ENCODE measurements around the gene THSD4. TPM values are rescaled to one million over a fixed set of nuclear protein-coding genes. Genes with fewer than 3 reads are reported as not detected.

The THSD4 gene
- total RNA-seq, 2 experiments from 2014 or later = not detected

DNA sequence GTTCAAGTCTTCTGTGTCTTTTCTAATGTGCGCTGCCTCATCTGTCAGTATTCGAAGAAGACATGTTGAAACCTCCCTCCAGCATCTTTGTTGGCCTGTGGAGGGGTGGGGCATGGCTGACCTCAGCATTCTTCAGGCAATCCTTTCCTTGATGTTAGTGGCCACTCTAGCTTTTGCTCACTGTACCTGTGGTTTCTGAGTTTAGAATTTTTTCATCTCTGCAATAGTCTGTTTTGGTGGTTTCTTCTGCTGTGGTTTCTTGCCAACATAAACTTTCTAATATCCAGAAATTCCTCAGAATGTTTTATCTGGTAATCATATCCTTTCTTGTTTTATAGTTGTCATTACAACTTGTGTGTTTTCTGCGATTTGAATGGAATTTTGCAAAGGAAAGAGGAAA is 443.8 kb downstream of the THSD4 start:
- H3K36me3 Mint-ChIP-seq (ENCODE audit: low read depth) = no peaks in the 10 kb centered on the region
- H3K4me1 ChIP-seq (ENCODE audit: insufficient read depth, low read length) = no peaks in the 10 kb centered on the region
- H3K4me3 Mint-ChIP-seq = no peak overlapping the region
- no peak overlapping the region for H3K27ac ChIP-seq (ENCODE audit: low read depth in 1 of 2, low read length in 2 of 2)
- H3K27ac Mint-ChIP-seq = no peak overlapping the region
- TF ChIP-seq, protein P1, sequence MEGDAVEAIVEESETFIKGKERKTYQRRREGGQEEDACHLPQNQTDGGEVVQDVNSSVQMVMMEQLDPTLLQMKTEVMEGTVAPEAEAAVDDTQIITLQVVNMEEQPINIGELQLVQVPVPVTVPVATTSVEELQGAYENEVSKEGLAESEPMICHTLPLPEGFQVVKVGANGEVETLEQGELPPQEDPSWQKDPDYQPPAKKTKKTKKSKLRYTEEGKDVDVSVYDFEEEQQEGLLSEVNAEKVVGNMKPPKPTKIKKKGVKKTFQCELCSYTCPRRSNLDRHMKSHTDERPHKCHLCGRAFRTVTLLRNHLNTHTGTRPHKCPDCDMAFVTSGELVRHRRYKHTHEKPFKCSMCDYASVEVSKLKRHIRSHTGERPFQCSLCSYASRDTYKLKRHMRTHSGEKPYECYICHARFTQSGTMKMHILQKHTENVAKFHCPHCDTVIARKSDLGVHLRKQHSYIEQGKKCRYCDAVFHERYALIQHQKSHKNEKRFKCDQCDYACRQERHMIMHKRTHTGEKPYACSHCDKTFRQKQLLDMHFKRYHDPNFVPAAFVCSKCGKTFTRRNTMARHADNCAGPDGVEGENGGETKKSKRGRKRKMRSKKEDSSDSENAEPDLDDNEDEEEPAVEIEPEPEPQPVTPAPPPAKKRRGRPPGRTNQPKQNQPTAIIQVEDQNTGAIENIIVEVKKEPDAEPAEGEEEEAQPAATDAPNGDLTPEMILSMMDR (IDR thresholded peaks at IDR 0.05) = no peak
- POLR2A ChIA-PET = no interaction called here
- intact Hi-C loops (cut with DNase I, micrococcal nuclease) = no loop called here
- H3K27me3 ChIP-seq (ENCODE audit: control insufficient read depth in 1 of 2, insufficient read depth in 2 of 2, low read length in 2 of 2) = peaks cover 0 to 4% of the 10 kb centered on the region in 2 experiments
- no peak for ATAC-seq (ENCODE audit: poor library complexity)
- no peaks in the 10 kb centered on the region for H3K36me3 ChIP-seq (ENCODE audit: insufficient read depth, low read length)
- H3K4me3 ChIP-seq (ENCODE audit: low read length) = no peak overlapping the region
- H3K4me1 Mint-ChIP-seq (ENCODE audit: low read depth) = no peaks in the 10 kb centered on the region
- H3K27me3 Mint-ChIP-seq = peaks cover 40% of the 10 kb centered on the region
- H3K9me3 Mint-ChIP-seq = no peaks in the 10 kb centered on the region
- peaks cover 4% of the 10 kb centered on the region in 2 experiments for H3K9me3 ChIP-seq (ENCODE audit: control insufficient read depth in 1 of 2, insufficient read depth in 1 of 2, low read length in 2 of 2)
- CTCF ChIA-PET = no interaction called here
- no peak for DNase-seq

DNA sequence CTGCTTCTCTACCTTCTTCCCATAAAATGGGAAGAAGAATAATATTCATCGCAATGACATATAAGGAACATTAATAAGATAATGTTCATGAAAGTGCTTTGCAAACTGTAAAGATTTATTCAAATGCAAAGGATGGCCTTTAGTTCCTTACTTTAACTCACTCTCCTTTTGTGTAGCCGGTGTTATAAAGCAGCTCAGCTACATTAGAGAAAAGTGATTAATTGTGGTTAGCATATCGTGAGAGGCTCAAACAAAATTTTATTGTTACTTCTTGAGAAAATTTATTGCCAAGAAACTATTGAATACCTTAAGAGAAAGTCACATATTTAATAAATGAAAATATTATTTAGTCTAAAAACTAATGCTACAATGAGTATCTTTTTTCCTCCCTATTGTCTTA is 444.3 kb downstream of the THSD4 start:
- H3K4me1 ChIP-seq (ENCODE audit: insufficient read depth, low read length) = no peaks in the 10 kb centered on the region
- POLR2A ChIA-PET = no interaction called here
- no peak overlapping the region for H3K27ac Mint-ChIP-seq
- TF ChIP-seq, protein P1 (IDR thresholded peaks at IDR 0.05) = no peak
- no peaks in the 10 kb centered on the region for H3K4me1 Mint-ChIP-seq (ENCODE audit: low read depth)
- no peak overlapping the region for H3K4me3 ChIP-seq (ENCODE audit: low read length)
- CTCF ChIA-PET = no interaction called here
- ATAC-seq (ENCODE audit: poor library complexity) = no peak
- no peak overlapping the region for H3K4me3 Mint-ChIP-seq
- H3K9me3 ChIP-seq (ENCODE audit: control insufficient read depth in 1 of 2, insufficient read depth in 1 of 2, low read length in 2 of 2) = peaks cover 4% of the 10 kb centered on the region in 2 experiments
- H3K36me3 Mint-ChIP-seq (ENCODE audit: low read depth) = no peaks in the 10 kb centered on the region
- peaks cover 43% of the 10 kb centered on the region for H3K27me3 Mint-ChIP-seq
- DNase-seq = no peak
- H3K9me3 Mint-ChIP-seq = no peaks in the 10 kb centered on the region
- no peak overlapping the region for H3K27ac ChIP-seq (ENCODE audit: low read depth in 1 of 2, low read length in 2 of 2)
- intact Hi-C loops (cut with DNase I, micrococcal nuclease) = no loop called here
- peaks cover 0 to 4% of the 10 kb centered on the region in 2 experiments for H3K27me3 ChIP-seq (ENCODE audit: control insufficient read depth in 1 of 2, insufficient read depth in 2 of 2, low read length in 2 of 2)
- no peaks in the 10 kb centered on the region for H3K36me3 ChIP-seq (ENCODE audit: insufficient read depth, low read length)

DNA sequence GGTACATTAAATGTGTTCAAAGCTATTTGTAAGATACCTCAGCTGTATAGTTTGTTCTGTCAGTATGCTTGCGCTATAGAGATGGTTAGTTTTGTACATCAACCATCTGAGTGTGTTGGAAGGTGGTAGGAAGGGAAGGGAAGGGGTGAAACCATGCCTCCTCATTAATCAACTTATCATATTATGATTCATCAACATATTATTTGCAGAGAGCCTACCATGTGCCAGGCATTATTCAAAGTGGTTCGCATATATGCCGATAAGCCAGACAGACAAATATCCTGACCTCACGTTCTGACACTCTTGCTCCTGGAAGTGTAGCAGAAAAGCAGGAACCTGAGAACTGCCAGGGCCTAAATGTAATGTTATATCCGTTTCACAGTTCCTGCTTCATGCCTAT is 447.0 kb downstream of the THSD4 start:
- no peaks in the 10 kb centered on the region for H3K4me1 ChIP-seq (ENCODE audit: insufficient read depth, low read length)
- Mint-ChIP-seq H3K9me3 (no peaks in the 10 kb centered on the region), H3K27ac (no peak overlapping the region), H3K4me1 (ENCODE audit: low read depth) (no peaks in the 10 kb centered on the region), H3K4me3 (no peak overlapping the region), H3K27me3 (peaks cover 52% of the 10 kb centered on the region), H3K36me3 (ENCODE audit: low read depth) (no peaks in the 10 kb centered on the region)
- peaks cover 0 to 3% of the 10 kb centered on the region in 2 experiments for H3K27me3 ChIP-seq (ENCODE audit: control insufficient read depth in 1 of 2, insufficient read depth in 2 of 2, low read length in 2 of 2)
- ChIA-PET POLR2A (no interaction called here), CTCF (no interaction called here)
- no peak overlapping the region for H3K27ac ChIP-seq (ENCODE audit: low read depth in 1 of 2, low read length in 2 of 2)
- intact Hi-C loops (cut with DNase I, micrococcal nuclease) = no loop called here
- TF ChIP-seq, protein P1 (IDR thresholded peaks at IDR 0.05) = no peak
- no peaks in the 10 kb centered on the region for H3K36me3 ChIP-seq (ENCODE audit: insufficient read depth, low read length)
- no peak for ATAC-seq (ENCODE audit: poor library complexity)
- peaks cover 0 to 4% of the 10 kb centered on the region in 2 experiments for H3K9me3 ChIP-seq (ENCODE audit: control insufficient read depth in 1 of 2, insufficient read depth in 1 of 2, low read length in 2 of 2)
- no peak overlapping the region for H3K4me3 ChIP-seq (ENCODE audit: low read length)
- no peak for DNase-seq

All from CD4-positive, alpha-beta T cell (primary cell).